ENCODE data around the gene KDM4B.

DNA sequence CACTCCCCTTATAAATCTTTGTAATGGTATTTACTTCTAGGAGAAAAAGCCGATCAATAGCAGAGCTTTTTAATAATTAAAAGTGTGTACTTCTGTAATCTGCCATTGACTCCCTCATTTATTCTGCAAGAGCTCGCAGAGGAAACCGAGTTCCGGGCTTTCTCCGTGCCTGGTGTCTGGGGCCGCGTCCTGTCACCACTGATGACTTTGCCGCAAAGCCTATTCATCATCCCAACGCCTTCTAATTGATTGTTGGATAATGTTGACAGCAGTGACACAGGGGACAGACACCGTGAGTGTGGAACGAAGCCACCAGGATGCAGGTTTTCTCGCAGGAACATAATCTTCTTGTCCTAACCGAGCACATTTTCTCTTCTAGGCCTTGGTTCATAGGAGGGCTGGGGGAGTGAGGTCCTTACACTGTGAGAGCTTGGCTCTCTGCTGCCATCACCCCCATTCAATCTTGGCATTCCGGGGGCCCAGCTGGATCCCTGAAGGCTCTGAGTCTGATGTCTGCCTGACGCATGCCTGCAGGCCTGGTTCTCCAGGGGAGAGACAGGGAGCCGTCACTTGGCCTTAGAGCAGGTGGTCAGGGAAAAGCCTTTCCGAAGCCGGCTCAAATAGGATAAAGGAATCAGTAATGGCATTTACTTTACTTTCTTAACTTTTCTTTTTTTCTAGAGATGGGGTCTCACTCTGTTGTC lies 110.3 kb downstream of the KDM4B start:
- TF ChIP-seq, protein P1, sequence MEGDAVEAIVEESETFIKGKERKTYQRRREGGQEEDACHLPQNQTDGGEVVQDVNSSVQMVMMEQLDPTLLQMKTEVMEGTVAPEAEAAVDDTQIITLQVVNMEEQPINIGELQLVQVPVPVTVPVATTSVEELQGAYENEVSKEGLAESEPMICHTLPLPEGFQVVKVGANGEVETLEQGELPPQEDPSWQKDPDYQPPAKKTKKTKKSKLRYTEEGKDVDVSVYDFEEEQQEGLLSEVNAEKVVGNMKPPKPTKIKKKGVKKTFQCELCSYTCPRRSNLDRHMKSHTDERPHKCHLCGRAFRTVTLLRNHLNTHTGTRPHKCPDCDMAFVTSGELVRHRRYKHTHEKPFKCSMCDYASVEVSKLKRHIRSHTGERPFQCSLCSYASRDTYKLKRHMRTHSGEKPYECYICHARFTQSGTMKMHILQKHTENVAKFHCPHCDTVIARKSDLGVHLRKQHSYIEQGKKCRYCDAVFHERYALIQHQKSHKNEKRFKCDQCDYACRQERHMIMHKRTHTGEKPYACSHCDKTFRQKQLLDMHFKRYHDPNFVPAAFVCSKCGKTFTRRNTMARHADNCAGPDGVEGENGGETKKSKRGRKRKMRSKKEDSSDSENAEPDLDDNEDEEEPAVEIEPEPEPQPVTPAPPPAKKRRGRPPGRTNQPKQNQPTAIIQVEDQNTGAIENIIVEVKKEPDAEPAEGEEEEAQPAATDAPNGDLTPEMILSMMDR (conservative IDR thresholded peaks at IDR 0.05) = no peak
- no peak for TF ChIP-seq ZFX (IDR thresholded peaks at IDR 0.05)

All from C4-2B (cell line).